ENCODE data around the gene TIMM10. TPM values are rescaled to one million over a fixed set of nuclear protein-coding genes. Genes with fewer than 3 reads are reported as not detected.
"Not testable (repeated sequence)": the region's sequence is repeated elsewhere in the genome, so short reads cannot be mapped to it uniquely, and the experiment has no call there.

The TIMM10 gene
- total RNA-seq, 1 donor from 2014 or later, result 19.1 TPM

DNA sequence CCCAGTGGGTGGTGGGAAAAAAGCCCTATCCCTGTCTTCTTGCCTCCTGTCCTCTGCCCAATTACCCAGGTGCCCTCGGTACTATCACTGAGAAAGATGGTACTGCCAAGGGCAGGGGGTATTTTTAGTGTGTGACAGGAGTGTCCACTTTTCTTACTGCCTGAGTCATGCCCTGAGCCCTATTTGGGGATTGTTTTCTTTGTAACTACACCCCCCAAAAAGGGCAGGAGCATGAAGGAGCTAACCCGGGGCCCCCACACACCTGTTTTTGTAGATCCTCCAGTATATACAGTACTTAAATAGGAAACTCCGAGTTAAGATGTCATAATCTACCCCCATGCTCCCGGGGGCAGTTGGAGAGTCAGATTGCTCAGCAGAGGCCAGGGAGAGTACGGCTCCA lies 10.6 kb upstream of the TIMM10 start:
- Histone ChIP-seq H3K4me2 (no peak overlapping the region), H3K9me3 (ENCODE audit: low read depth) (no peaks in the 10 kb centered on the region), H3F3A (ENCODE audit: low read depth) (peaks cover 13% of the 10 kb centered on the region), H3K27ac (no peak overlapping the region), H3K9ac (no peak overlapping the region), H3K4me3 (no peak overlapping the region), H3K27me3 (no peaks in the 10 kb centered on the region), H2AFZ (replicated peaks) (no peak overlapping the region), H3K36me3 (no peaks in the 10 kb centered on the region), H3K79me2 (ENCODE audit: low read depth) (no peaks in the 10 kb centered on the region), H4K20me1 (ENCODE audit: low read depth) (no peaks in the 10 kb centered on the region), H3K4me1 (peaks cover 26% of the 10 kb centered on the region)
- H3K4me3 Mint-ChIP-seq, result no peak overlapping the region
- no peak for DNase-seq (ENCODE audit: low spot score)
- no peak overlapping the region for H3K27ac Mint-ChIP-seq
- peaks cover 3% of the 10 kb centered on the region for H3K27me3 Mint-ChIP-seq (ENCODE audit: insufficient read depth, low read depth)
- H3K4me1 Mint-ChIP-seq, result peaks cover 12% of the 10 kb centered on the region
- TF ChIP-seq EZH2 (IDR thresholded peaks at IDR 0.05) (no peak), EZH2phosphoT487 (IDR thresholded peaks at IDR 0.05) (no peak)
- TF ChIP-seq, protein P1, sequence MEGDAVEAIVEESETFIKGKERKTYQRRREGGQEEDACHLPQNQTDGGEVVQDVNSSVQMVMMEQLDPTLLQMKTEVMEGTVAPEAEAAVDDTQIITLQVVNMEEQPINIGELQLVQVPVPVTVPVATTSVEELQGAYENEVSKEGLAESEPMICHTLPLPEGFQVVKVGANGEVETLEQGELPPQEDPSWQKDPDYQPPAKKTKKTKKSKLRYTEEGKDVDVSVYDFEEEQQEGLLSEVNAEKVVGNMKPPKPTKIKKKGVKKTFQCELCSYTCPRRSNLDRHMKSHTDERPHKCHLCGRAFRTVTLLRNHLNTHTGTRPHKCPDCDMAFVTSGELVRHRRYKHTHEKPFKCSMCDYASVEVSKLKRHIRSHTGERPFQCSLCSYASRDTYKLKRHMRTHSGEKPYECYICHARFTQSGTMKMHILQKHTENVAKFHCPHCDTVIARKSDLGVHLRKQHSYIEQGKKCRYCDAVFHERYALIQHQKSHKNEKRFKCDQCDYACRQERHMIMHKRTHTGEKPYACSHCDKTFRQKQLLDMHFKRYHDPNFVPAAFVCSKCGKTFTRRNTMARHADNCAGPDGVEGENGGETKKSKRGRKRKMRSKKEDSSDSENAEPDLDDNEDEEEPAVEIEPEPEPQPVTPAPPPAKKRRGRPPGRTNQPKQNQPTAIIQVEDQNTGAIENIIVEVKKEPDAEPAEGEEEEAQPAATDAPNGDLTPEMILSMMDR (IDR thresholded peaks at IDR 0.05), result no peak
- no peaks in the 10 kb centered on the region for H3K9me3 Mint-ChIP-seq
- no peaks in the 10 kb centered on the region for H3K36me3 Mint-ChIP-seq

DNA sequence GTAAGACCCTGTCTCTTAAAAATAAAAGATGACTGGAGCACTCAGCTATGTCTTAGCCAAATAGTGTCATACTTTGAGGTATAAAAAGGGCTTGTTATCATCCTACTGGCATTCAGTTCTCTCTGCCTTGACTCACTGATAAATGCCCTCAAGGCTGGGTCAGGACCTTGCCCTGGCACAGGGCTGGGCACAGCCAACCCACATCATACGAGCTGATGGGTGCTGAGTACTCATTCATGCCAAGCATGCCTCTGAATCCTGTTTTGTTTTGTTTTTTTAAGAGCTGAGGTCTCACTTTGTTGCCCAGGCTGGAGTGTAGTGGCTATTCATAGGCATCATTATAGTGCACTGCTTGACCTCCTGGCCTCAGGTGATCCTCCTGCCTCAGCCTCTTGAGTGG lies 8.8 kb upstream of the TIMM10 start:
- H3K27me3 Mint-ChIP-seq (ENCODE audit: insufficient read depth, low read depth), result peaks cover 3% of the 10 kb centered on the region
- H3K4me1 ChIP-seq, result peaks cover 26% of the 10 kb centered on the region
- H3K4me2 ChIP-seq, result no peak overlapping the region
- H4K20me1 ChIP-seq (ENCODE audit: low read depth), result no peaks in the 10 kb centered on the region
- no peak overlapping the region for H3K27ac ChIP-seq
- no peaks in the 10 kb centered on the region for H3K36me3 ChIP-seq
- no peaks in the 10 kb centered on the region for H3K36me3 Mint-ChIP-seq
- no peaks in the 10 kb centered on the region for H3K9me3 Mint-ChIP-seq
- no peaks in the 10 kb centered on the region for H3K79me2 ChIP-seq (ENCODE audit: low read depth)
- H3K27ac Mint-ChIP-seq, result no peak overlapping the region
- peaks cover 13% of the 10 kb centered on the region for H3F3A ChIP-seq (ENCODE audit: low read depth)
- no peak overlapping the region for H3K4me3 ChIP-seq
- DNase-seq (ENCODE audit: low spot score), result no peak
- peaks cover 12% of the 10 kb centered on the region for H3K4me1 Mint-ChIP-seq
- no peak for TF ChIP-seq EZH2phosphoT487 (IDR thresholded peaks at IDR 0.05)
- no peak for TF ChIP-seq EZH2 (IDR thresholded peaks at IDR 0.05)
- TF ChIP-seq, protein P1 (IDR thresholded peaks at IDR 0.05), result no peak
- no peaks in the 10 kb centered on the region for H3K9me3 ChIP-seq (ENCODE audit: low read depth)
- H2AFZ ChIP-seq (replicated peaks), result no peak overlapping the region
- peaks cover 2% of the 10 kb centered on the region for H3K27me3 ChIP-seq
- no peak overlapping the region for H3K9ac ChIP-seq
- no peak overlapping the region for H3K4me3 Mint-ChIP-seq

DNA sequence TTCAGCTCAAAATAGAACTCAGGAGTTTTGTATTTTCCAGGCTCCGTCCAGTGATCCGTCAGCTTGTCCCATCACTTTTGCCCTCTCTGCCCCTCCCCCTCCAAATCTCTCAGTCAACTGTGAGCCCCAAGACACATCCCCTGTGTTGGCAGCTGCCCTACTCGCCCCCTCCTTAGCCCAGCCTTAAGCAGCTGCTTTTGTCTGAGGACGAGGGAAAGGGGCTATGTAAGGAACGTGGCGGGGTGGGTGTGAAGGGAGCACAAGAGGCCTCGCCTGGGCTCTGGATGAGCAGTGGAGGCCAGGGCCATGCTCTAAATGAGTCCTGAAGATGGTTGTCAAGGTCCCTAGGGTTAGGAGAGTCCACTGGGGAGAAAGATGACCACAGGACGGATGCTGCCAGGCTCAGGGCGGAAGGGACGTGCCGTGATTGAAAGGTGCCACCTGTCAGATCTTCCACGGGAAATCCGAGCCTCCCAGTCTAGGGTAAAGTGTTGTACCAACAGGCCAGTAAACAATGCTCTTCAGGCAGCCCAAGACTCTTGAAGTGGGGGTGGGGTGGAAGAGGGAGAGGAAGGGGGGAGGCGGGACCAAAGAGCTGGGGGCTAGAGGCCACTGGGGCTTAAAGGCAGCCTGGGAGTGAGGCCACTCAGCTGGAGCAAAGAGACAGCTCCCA lies 6.5 kb upstream of the TIMM10 start, which contains the start of gene SMTNL1:
Gene SMTNL1 (plus strand): TSS at position 649 of the 673 bp plus-strand sequence. CDS start 5,048 bp downstream, outside the sequence.
- DNase-seq (ENCODE audit: low spot score), result peak; percentile 67
- peaks cover 13% of the 10 kb centered on the region for H3F3A ChIP-seq (ENCODE audit: low read depth)
- H3K9me3 Mint-ChIP-seq, result no peaks in the 10 kb centered on the region
- no peak within 1 kb of the TSS for H2AFZ ChIP-seq (replicated peaks)
- no peaks in the 10 kb centered on the region for H3K36me3 ChIP-seq
- H3K9ac ChIP-seq, result no peak within 1 kb of the TSS
- H3K79me2 ChIP-seq (ENCODE audit: low read depth), result no peaks in the 10 kb centered on the region
- no peaks in the 10 kb centered on the region for H4K20me1 ChIP-seq (ENCODE audit: low read depth)
- H3K27me3 Mint-ChIP-seq (ENCODE audit: insufficient read depth, low read depth), result no peaks in the 10 kb centered on the region
- H3K4me3 ChIP-seq, result peak within 1 kb of the TSS; percentile 4
- H3K27me3 ChIP-seq, result peaks cover 11% of the 10 kb centered on the region
- H3K4me2 ChIP-seq, result peak within 1 kb of the TSS; percentile 63
- no peak within 1 kb of the TSS for H3K27ac Mint-ChIP-seq
- H3K27ac ChIP-seq, result no peak within 1 kb of the TSS
- H3K4me3 Mint-ChIP-seq, result no peak within 1 kb of the TSS
- no peaks in the 10 kb centered on the region for H3K36me3 Mint-ChIP-seq
- TF ChIP-seq, protein P1 (IDR thresholded peaks at IDR 0.05), result no peak
- no peak for TF ChIP-seq EZH2 (IDR thresholded peaks at IDR 0.05)
- no peak for TF ChIP-seq EZH2phosphoT487 (IDR thresholded peaks at IDR 0.05)
- peaks cover 20% of the 10 kb centered on the region for H3K4me1 ChIP-seq
- peaks cover 6% of the 10 kb centered on the region for H3K4me1 Mint-ChIP-seq
- H3K9me3 ChIP-seq (ENCODE audit: low read depth), result no peaks in the 10 kb centered on the region

DNA sequence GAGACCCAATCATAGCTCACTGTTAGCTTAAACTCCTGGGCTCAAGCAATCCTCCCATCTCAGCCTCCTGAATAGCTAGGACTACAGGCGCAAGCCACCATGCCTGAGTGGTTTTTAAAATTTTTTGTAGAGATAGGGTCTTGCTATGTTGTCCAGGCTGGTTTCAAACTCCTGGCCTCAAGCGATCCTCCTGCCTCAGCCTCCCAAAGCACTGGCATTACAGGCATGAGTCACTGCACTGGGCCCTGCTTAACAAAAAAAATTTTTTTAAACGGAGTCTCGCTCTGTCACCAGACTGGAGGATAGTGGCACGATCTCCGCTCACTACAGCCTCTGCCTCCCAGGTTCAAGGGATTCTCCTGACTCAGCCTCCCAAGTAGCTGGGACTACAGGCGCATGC lies 3.9 kb upstream of the TIMM10 start:
- not testable (repeated sequence) for H3K27ac ChIP-seq; H3K27me3 Mint-ChIP-seq (ENCODE audit: insufficient read depth, low read depth); H3K36me3 ChIP-seq; H3K9ac ChIP-seq; H4K20me1 ChIP-seq (ENCODE audit: low read depth); H3K4me3 ChIP-seq; H3K36me3 Mint-ChIP-seq; H2AFZ ChIP-seq (replicated peaks); H3K4me2 ChIP-seq; H3K4me3 Mint-ChIP-seq; H3K9me3 ChIP-seq (ENCODE audit: low read depth); H3K9me3 Mint-ChIP-seq; DNase-seq (ENCODE audit: low spot score); H3K27ac Mint-ChIP-seq
- H3K4me1 ChIP-seq, result peaks cover 31% of the 10 kb centered on the region
- peaks cover 17% of the 10 kb centered on the region for H3K4me1 Mint-ChIP-seq
- peaks cover 11% of the 10 kb centered on the region for H3K79me2 ChIP-seq (ENCODE audit: low read depth)
- peaks cover 19% of the 10 kb centered on the region for H3F3A ChIP-seq (ENCODE audit: low read depth)
- peaks cover 18% of the 10 kb centered on the region for H3K27me3 ChIP-seq
